Panc1 (cell line): ENCODE results near the gene PPIB.

Source experiments
- SIN3A ChIP-seq: IDR thresholded peaks from 2 replicates; pipeline ENCODE4 v1.6.1; 2012; ENCODE audit warnings: low read depth, mild to moderate bottlenecking, low read length, moderate library complexity, borderline replicate concordance; ENCODE audit not compliant: insufficient read depth
- TF ChIP-seq, protein P1 (sequence below): fragments of 450-650 bp; IDR thresholded peaks from 2 replicates; pipeline ENCODE4 v1.5.1; 2017; ENCODE audit warnings: mild to moderate bottlenecking

DNA sequence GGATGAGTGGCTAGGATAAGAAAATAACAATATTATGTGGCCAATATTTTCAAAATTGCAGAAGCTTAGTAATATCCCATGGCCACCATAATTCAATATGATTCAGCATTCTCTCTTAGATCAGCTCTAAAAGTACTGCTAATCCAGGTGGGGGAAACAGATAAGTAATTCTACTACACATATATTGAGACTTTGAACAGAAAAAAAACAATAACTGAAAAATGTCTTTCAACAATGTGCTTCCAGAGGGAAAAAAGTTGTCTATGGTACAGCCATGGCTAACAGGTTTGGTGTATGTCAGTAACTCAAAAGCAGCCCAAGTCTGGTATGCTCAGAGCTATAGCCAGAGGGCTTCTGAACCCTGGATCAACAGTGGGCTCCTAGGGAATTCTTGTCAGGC, 42.4 kb upstream of the PPIB start:
- TF ChIP-seq SIN3A: no peak
- TF ChIP-seq, protein P1, sequence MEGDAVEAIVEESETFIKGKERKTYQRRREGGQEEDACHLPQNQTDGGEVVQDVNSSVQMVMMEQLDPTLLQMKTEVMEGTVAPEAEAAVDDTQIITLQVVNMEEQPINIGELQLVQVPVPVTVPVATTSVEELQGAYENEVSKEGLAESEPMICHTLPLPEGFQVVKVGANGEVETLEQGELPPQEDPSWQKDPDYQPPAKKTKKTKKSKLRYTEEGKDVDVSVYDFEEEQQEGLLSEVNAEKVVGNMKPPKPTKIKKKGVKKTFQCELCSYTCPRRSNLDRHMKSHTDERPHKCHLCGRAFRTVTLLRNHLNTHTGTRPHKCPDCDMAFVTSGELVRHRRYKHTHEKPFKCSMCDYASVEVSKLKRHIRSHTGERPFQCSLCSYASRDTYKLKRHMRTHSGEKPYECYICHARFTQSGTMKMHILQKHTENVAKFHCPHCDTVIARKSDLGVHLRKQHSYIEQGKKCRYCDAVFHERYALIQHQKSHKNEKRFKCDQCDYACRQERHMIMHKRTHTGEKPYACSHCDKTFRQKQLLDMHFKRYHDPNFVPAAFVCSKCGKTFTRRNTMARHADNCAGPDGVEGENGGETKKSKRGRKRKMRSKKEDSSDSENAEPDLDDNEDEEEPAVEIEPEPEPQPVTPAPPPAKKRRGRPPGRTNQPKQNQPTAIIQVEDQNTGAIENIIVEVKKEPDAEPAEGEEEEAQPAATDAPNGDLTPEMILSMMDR: no peak
